Activated CD8-positive, alpha-beta T cell treated with anti-CD3 and anti-CD28 coated beads, Interleukin-2, amount 10 ng/mL, durations not matched to agents 7 days and 5 days (primary cell): ENCODE measurements around the gene KRIT1. TPM values are rescaled to one million over a fixed set of nuclear protein-coding genes. Genes with fewer than 3 reads are reported as not detected.

Experiments
- ATAC-seq: fragments of 150-1000 bp; cut with Tn5 transposase; one replicate; pipeline ENCODE4 v1.10.0; 2021; ENCODE audit warnings: moderate library complexity
- CTCF ChIA-PET: fragments of 350-600 bp; sonication (Branson Sonifier 250); formaldehyde crosslinking; loops from one replicate; lab custom pipeline; 2021; ENCODE audit warnings: antibody characterized with exemption; lab: Charles Lee
- POLR2A ChIA-PET: fragments of 350-600 bp; sonication (Branson Sonifier 250); formaldehyde crosslinking; loops from one replicate; lab custom pipeline; 2021; ENCODE audit warnings: antibody characterized with exemption; lab: Charles Lee
- DNase-seq: peaks from one replicate; pipeline ENCODE4 v3.0.0-alpha.2; 2020
- H3K27ac Mint-ChIP-seq: one replicate; pipeline ENCODE4 v1.8.0; 2021; ENCODE audit warnings: mild to moderate bottlenecking, mixed read lengths
- H3K27me3 Mint-ChIP-seq: one replicate; pipeline ENCODE4 v1.8.0; 2021; ENCODE audit warnings: low read depth, mixed read lengths
- H3K36me3 Mint-ChIP-seq: one replicate; pipeline ENCODE4 v1.8.0; 2021; ENCODE audit warnings: low read depth, mixed read lengths
- H3K4me1 Mint-ChIP-seq: one replicate; pipeline ENCODE4 v1.8.0; 2021; ENCODE audit warnings: low read depth, mixed read lengths
- H3K4me3 Mint-ChIP-seq: one replicate; pipeline ENCODE4 v1.8.0; 2021; ENCODE audit warnings: mild to moderate bottlenecking, mixed read lengths
- H3K9me3 Mint-ChIP-seq: one replicate; pipeline ENCODE4 v1.8.0; 2022; ENCODE audit warnings: mixed read lengths; ENCODE audit not compliant: insufficient read depth
- total RNA-seq, 2 experiments: library from RNA; stranded (reverse); gene quantifications; one replicate each; pipeline ENCODE4 v1.2.3, GENCODE V29; 2021

KRIT1 gene
- total RNA-seq, 2 experiments from 2014 or later = 39.9 to 44.8 TPM

GRCh38 chr7:92246360-92247101 is 817 bp upstream of the KRIT1 start:
- Mint-ChIP-seq H3K36me3 (peaks cover 10% of the 10 kb centered on the region), H3K27me3 (no peaks in the 10 kb centered on the region), H3K27ac (peak overlapping the region; percentile 92), H3K9me3 (no peaks in the 10 kb centered on the region), H3K4me1 (peaks cover 39% of the 10 kb centered on the region), H3K4me3 (peak overlapping the region; percentile 92)
- DNase-seq (peak; percentile 55), ATAC-seq (peak; percentile 52)
- ChIA-PET POLR2A (interaction anchor here (0.6 to 2.7 kb wide), 16 partner anchors 11 to 306 kb away, joined by 3 to 33 read pairs (median 4); partner anchors contain the start of genes AKAP9, CYP51A1, GATAD1 and LRRD1), CTCF (interaction anchor here (0.8 to 2.8 kb wide), 11 partner anchors 17 to 282 kb away, joined by 3 to 28 read pairs (median 3); partner anchors contain the start of genes GATAD1, LRRD1, PEX1 and RBM48)

GRCh38 chr7:92244808-92245486 is 767 bp downstream of the KRIT1 start:
- Mint-ChIP-seq H3K4me1 (peaks cover 37% of the 10 kb centered on the region), H3K36me3 (peaks cover 10% of the 10 kb centered on the region), H3K27ac (peak overlapping the region; percentile 97), H3K4me3 (peak overlapping the region; percentile 92), H3K27me3 (no peaks in the 10 kb centered on the region), H3K9me3 (no peaks in the 10 kb centered on the region)
- ATAC-seq = peak; percentile 7
- ChIA-PET CTCF (interaction anchor here (0.6 to 2.8 kb wide), 4 partner anchors 66 to 365 kb away, joined by 3 to 28 read pairs (median 3); partner anchors contain the start of genes AKAP9, GATAD1 and LRRD1), POLR2A (interaction anchor here (0.7 to 2.7 kb wide), 17 partner anchors 10 to 304 kb away, joined by 3 to 33 read pairs (median 4); partner anchors contain the start of genes AKAP9, CYP51A1 and GATAD1)
- no peak for DNase-seq

DNA sequence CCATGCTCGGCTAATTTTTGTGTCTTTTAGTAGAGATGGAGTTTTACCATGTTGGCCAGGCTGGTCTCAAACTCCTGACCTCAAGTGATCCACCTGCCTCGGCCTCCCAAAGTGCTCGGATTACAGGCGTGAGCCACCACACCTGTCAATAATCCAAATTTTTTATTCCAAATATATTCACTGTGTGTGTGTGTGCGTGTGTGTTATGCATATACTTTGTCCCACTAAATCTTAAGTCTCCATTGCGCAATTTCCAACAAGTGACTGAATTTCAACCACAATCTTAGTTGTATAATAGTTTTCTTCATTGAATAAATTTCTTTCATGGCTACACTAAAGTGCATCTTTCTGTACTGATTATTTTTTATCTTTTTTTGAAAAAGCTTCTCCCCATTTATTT is 2.7 kb downstream of the KRIT1 start:
- ChIA-PET CTCF (interaction anchor here (1.0 kb wide), 1 partner anchor 64 kb away, joined by 3 read pairs; the partner anchor contains the start of gene LRRD1), POLR2A (no interaction called here)
- H3K27ac Mint-ChIP-seq = no peak overlapping the region
- no peak overlapping the region for H3K4me3 Mint-ChIP-seq
- H3K4me1 Mint-ChIP-seq = peaks cover 31% of the 10 kb centered on the region
- no peaks in the 10 kb centered on the region for H3K27me3 Mint-ChIP-seq
- no peak for DNase-seq
- ATAC-seq = no peak
- peaks cover 12% of the 10 kb centered on the region for H3K36me3 Mint-ChIP-seq
- H3K9me3 Mint-ChIP-seq = no peaks in the 10 kb centered on the region

DNA sequence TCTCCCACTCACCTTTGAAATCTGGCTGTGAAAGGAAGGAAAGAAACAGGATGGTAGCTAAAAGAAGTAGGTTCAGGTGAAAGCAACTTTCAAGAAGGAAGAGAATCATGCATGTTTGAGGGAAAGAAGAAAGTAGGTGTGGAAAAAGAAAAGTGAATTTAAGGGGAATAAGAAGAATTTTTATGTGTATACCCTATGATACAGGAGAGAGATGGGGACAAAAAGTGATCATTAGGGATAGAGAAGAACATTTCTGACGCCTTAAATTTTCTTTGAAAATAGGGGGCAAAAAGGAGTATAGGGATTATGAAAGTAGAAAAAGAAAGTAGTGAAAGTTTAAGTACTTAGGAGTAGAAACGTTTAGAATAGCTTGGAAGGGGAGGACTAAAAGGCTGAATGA is 15.2 kb downstream of the KRIT1 start:
- Mint-ChIP-seq H3K4me1 (no peaks in the 10 kb centered on the region), H3K9me3 (no peaks in the 10 kb centered on the region), H3K27ac (no peak overlapping the region), H3K4me3 (no peak overlapping the region), H3K36me3 (peaks cover 64% of the 10 kb centered on the region), H3K27me3 (no peaks in the 10 kb centered on the region)
- CTCF ChIA-PET = interaction anchor here (1.0 kb wide), 1 partner anchor 86 kb away, joined by 3 read pairs; no protein-coding TSS in a partner anchor
- POLR2A ChIA-PET = interaction anchor here (1.2 kb wide), 1 partner anchor 15 kb away, joined by 7 read pairs; the partner anchor contains the start of genes ANKIB1 and KRIT1
- DNase-seq (no peak), ATAC-seq (no peak)

DNA sequence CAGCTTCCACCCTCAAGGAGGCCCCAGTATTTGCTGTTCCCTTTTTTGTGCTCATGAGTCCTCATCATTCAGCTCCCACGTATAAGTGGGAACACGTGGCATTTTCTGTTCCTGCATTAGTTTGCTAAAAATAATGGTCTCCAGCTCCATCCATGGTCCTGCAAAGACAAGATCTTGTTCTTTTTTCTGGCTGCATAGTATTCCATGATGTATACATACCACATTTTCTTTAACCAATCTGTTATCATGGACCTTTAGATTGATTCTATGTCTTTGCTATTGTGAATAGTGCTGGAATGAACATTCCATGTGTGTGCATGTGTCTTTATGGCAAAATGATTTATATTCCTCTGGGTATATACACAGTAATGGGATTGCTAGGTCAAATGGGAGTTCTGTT is 17.0 kb downstream of the KRIT1 start:
- peaks cover 61% of the 10 kb centered on the region for H3K36me3 Mint-ChIP-seq
- no peak overlapping the region for H3K27ac Mint-ChIP-seq
- no peak for DNase-seq
- no peaks in the 10 kb centered on the region for H3K4me1 Mint-ChIP-seq
- ChIA-PET POLR2A (no interaction called here), CTCF (no interaction called here)
- H3K27me3 Mint-ChIP-seq = no peaks in the 10 kb centered on the region
- no peak overlapping the region for H3K4me3 Mint-ChIP-seq
- no peak for ATAC-seq
- H3K9me3 Mint-ChIP-seq = no peaks in the 10 kb centered on the region

- DNase-seq = no peak
- H3K4me1 Mint-ChIP-seq = no peaks in the 10 kb centered on the region
- no peak overlapping the region for H3K27ac Mint-ChIP-seq
- ChIA-PET POLR2A (no interaction called here), CTCF (no interaction called here)
- no peaks in the 10 kb centered on the region for H3K9me3 Mint-ChIP-seq
- ATAC-seq = no peak
- H3K36me3 Mint-ChIP-seq = peaks cover 59% of the 10 kb centered on the region
- no peaks in the 10 kb centered on the region for H3K27me3 Mint-ChIP-seq
- H3K4me3 Mint-ChIP-seq = no peak overlapping the region
Measured at GRCh38 chr7:92228100-92228499, 17.6 kb downstream of the KRIT1 start.

DNA sequence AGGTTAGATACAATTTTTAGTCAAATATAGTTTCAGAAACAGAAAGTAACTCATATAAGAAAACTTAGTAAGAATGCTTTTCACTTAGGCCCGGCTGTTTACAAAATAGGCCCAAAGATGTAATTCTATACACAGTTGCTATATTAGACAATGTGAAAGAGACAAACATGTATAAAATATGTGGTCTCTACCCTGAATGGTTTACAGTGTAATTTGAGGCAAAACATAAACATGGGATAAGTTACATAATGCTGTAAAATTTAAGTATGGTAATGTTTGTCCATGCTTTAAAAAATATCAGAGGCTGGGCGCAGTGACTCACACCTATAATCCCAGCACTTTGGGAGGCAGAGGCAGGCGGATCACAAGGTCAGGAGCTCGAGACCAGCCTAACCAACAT is 18.7 kb downstream of the KRIT1 start:
- Mint-ChIP-seq H3K36me3 (peaks cover 56% of the 10 kb centered on the region), H3K4me3 (no peak overlapping the region), H3K9me3 (no peaks in the 10 kb centered on the region), H3K4me1 (no peaks in the 10 kb centered on the region), H3K27ac (no peak overlapping the region), H3K27me3 (no peaks in the 10 kb centered on the region)
- no peak for ATAC-seq
- DNase-seq = no peak
- ChIA-PET POLR2A (no interaction called here), CTCF (no interaction called here)

- H3K27ac Mint-ChIP-seq = no peak overlapping the region
- no peak overlapping the region for H3K4me3 Mint-ChIP-seq
- ATAC-seq = no peak
- no peak for DNase-seq
- no peaks in the 10 kb centered on the region for H3K27me3 Mint-ChIP-seq
- POLR2A ChIA-PET = no interaction called here
- CTCF ChIA-PET = interaction anchor here (0.9 to 2.0 kb wide), 2 partner anchors 15 to 26 kb away, joined by 3 to 4 read pairs; no protein-coding TSS in a partner anchor
- H3K36me3 Mint-ChIP-seq = peaks cover 57% of the 10 kb centered on the region
- no peaks in the 10 kb centered on the region for H3K4me1 Mint-ChIP-seq
- H3K9me3 Mint-ChIP-seq = no peaks in the 10 kb centered on the region
Measured at GRCh38 chr7:92221766-92222165, 23.9 kb downstream of the KRIT1 start.

DNA sequence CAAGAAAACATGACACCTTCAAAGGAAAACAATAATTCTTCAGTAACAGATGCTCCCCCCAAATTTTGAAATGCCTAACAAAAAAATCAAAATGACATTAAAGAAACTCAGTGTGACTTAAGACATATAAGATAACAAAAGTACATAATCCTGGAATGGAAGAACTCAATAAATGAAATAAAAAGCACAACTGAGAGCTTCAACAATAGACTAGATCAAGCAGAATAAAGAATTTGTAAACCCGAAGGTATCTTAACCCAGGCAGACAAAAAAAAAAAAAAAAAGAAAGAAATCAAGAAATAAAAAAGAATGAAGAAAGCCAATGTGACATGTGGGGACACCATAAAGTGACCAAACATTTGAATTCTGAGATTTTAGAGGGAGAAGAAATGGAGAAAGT is 39.0 kb downstream of the KRIT1 start:
- no peak overlapping the region for H3K27ac Mint-ChIP-seq
- H3K4me1 Mint-ChIP-seq = peaks cover 13% of the 10 kb centered on the region
- peaks cover 24% of the 10 kb centered on the region for H3K9me3 Mint-ChIP-seq
- ATAC-seq (no peak), DNase-seq (no peak)
- POLR2A ChIA-PET = interaction anchor here (0.5 kb wide), 1 partner anchor 231 kb away, joined by 4 read pairs; no protein-coding TSS in a partner anchor
- no peak overlapping the region for H3K4me3 Mint-ChIP-seq
- peaks cover 76% of the 10 kb centered on the region for H3K36me3 Mint-ChIP-seq
- CTCF ChIA-PET = interaction anchor here (1.2 to 1.8 kb wide), 2 partner anchors 15 to 27 kb away, joined by 3 read pairs; partner anchors contain the start of gene LRRD1
- no peaks in the 10 kb centered on the region for H3K27me3 Mint-ChIP-seq

DNA sequence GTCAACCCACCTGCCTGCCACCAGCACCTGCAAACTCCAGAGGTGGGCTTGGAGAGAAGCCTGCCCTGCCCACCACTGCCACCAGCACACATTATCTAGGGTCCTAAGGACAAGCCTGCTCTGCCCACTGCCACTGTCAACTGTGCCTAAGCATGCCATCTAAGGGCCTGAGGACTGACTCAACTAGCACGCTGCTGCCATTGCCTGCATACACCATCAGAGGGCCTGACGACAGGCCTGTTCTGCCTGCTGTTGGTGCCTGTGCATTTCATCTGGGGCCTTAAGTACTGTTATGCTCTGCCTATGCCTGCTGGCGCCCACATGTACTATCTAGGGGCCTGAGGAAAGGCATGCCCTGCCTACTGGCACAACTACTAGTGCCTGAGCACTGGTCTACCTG is 39.7 kb downstream of the KRIT1 start:
- no peak overlapping the region for H3K27ac Mint-ChIP-seq
- no peak overlapping the region for H3K4me3 Mint-ChIP-seq
- no peak for ATAC-seq
- H3K9me3 Mint-ChIP-seq = peaks cover 24% of the 10 kb centered on the region
- no peak for DNase-seq
- POLR2A ChIA-PET = interaction anchor here (1.5 kb wide), 1 partner anchor 40 kb away, joined by 3 read pairs; no protein-coding TSS in a partner anchor
- CTCF ChIA-PET = interaction anchor here (1.8 kb wide), 1 partner anchor 27 kb away, joined by 3 read pairs; the partner anchor contains the start of gene LRRD1
- peaks cover 13% of the 10 kb centered on the region for H3K4me1 Mint-ChIP-seq
- no peaks in the 10 kb centered on the region for H3K27me3 Mint-ChIP-seq
- peaks cover 74% of the 10 kb centered on the region for H3K36me3 Mint-ChIP-seq

DNA sequence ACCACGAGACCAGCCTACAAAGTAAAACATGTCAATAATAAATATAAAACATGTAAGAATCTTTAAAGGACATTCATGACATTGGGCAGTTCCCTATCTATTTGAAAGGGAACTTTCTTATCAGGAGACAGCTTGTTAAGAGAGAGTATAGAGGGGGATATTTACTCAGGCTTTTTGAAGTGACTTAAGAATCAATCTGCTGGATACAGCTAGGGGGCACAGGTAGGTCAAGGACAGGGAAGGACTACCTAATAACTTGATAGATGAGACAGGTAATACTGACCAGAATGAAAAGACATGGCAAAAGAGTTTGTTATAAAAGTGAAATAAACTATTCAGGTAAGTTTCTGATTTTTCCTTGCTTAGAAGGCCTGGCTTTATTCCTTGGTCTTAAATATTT is 44.9 kb downstream of the KRIT1 start:
- Mint-ChIP-seq H3K27me3 (no peaks in the 10 kb centered on the region), H3K36me3 (peaks cover 42% of the 10 kb centered on the region), H3K9me3 (no peaks in the 10 kb centered on the region), H3K27ac (no peak overlapping the region), H3K4me1 (no peaks in the 10 kb centered on the region), H3K4me3 (no peak overlapping the region)
- ATAC-seq (no peak), DNase-seq (no peak)
- CTCF ChIA-PET = interaction anchor here (1.1 to 1.3 kb wide), 2 partner anchors 21 to 223 kb away, joined by 3 to 4 read pairs; no protein-coding TSS in a partner anchor
- POLR2A ChIA-PET = no interaction called here
